Stimulated activated CD4-positive, alpha-beta T cell treated with anti-CD3 and anti-CD28 coated beads, Interleukin-2, amount 100 ng/mL, for 4 hours (primary cell): Measurements from ENCODE around the gene NEUROG2.

Experiments used
- DNase-seq: peaks from one replicate; pipeline ENCODE4 v3.0.0-alpha.2; 2020; ENCODE audit warnings: low read depth

NEUROG2 gene

DNA sequence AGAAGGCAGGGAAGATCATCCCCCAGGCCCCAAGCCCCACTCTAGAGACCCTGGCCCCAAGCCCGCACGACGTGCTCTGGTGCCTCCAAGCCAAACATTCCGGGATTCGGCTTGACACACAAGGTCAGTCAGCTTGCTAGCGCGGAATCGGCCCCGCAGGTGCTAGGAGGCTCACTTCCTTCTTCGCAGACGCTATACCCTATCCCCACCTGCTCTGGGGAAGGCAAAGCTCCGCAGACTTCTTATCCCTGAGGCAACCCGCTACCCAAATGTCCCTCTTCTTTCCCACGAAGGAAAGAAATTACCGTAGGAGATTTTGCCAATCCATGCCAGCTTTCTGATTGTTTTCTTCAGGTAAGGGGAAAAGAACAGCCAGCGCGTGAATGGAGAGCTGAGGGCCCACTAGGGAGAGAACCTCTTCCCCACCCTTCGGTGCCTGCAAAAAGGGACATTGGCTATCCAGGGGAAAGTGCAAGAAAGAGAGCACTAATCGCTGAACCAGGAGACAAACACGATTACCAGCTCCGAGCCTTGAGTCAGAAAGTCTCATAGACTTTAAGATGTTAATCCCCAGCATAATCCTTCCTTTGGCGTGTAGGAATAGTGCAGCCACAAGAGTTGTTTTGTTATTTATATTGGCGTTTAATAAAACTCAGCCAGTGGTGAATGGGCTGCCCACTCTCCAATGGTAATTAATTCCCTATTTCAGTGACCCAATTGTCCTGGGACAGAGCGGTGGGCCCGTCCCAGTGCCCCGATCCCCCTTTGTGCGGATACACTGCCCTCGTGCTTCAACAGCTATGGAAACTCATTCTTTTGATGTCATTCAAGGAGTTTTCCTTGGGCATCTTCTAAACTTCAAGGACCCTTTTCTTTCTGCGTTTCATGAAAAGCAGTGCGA is 5.4 kb upstream of the NEUROG2 start:
- DNase-seq, result no peak

DNA sequence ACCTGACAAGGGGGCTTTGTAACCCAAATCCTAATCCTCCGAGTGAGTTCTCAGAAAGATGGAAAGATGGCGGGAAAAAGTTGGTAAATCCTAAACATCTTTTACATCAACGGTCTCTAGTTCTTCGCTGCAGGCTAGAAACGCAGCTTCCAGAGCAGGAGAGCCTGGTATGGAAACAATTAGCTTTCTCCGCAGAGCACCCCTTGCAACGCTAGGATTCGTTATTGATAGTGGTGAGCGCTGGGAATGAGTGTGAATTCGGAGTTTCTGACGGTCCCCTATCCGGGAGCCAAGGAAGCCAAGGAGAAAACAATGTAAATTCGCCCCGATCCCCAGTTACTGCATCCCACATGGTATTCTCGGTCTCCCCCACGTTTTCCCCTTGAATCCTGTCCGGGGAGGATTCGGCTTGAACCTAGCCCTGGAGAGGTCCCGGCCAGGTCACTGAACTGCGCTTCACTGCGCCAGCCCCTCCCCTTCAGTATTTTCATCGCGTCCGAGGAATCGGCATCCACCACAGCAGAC is 4.7 kb upstream of the NEUROG2 start:
- DNase-seq, result no peak

DNA sequence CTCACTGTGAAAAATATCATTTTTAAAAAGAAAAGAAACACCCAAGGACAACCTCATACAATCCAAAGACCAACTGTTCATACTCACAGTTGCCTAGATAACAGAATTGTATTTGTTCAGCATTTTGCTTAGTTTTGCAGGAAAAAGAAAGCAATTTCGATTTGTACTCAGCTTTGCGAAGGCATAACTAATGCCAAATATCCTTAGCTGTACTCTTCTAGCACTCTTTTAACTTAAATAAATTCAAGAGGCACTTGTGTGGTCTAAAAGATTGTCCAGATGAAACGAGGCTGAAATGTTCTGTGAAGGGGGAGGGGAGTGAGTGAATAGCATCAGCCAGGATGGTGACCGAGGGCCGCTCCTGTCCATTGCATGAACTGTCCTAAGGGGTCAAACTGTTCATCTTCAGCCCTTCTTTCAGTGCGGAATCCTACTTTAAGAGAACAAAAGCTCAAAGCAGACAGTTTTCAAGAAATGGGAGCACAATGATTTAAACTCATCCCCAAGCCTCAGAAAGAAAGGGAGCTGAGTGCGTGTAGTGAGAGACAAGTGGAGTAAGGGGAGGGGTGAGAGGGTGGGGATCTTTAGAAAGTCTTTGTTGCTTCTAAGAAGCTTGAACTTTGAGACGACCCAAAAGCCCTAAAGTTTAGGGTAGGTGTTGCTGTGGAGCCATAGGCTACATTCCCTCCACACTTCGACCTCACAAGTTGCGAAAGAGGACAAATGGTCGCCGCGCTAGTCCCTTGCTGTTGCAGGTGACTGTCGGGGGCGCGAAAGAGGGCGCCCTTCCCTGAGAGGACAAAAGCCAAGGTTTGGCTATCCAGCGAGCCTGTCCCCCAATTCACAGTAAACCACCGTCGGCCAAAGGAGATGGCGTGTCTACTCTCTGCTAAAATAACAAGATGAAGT is 4.0 kb upstream of the NEUROG2 start:
- no peak for DNase-seq

DNA sequence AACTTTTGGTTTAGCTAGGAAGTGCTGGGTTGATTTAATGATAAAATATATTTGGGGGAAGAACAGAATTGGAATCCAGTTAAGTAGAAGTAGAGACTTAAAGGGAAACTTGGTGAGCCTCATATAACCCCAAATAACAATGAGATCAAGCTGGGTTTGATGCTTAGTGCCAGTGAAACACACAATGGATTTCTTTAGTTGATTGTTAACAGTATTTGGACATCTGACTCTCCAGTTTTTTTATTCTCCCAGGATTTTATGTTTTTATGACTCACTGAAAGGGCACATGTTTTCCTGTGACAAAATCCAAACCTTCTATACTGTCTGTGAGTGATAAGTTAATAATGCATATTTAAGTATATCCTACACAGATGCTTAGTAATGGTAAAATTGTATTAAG is 2.7 kb upstream of the NEUROG2 start:
- no peak for DNase-seq

DNA sequence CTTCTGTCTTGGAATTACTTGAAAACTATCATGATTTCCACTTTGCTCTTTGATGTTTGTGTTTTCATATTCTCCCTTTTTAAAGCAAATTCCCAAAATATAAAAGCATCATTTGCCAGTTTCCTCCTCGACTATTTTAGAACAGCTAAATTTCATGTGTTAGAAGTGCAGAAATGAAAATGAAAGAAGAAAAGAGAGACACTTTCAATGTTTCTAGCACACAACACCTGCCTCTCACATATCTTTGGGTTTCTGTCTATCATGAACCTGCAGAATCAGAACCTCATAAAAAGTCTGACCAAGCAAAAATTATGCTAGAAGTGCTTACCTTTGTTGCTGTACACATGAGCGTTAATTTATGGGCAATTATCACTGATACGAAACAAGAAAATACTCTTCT is 1.9 kb upstream of the NEUROG2 start:
- DNase-seq, result no peak

DNA sequence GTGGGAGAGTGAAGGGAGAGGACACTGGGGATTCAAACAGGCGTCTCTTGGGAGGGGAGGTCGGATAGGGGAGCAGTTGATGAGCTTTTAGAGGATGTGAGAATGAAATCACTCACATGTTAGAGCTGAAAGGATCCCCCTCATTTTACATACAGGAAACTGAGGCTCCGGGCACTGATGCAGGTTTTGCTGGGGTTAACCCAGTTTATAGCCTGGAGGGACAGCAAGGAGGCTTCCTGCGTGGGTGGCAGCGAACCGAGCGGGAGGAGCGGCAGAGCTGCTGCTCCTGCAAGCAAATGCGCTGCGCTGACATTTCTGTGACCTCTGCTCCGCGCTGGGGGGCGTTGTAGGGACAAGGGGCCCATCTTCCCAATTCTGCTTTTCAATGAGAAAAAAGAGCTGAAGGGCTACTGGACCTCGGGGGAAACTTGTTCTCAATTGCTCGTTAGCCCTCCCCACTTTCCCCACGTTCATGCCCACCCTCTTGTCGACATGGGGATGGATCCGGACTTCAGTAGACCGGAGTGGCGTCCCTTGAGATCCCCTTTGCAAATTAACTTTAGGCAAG is 1.2 kb upstream of the NEUROG2 start:
- DNase-seq, result no peak

DNA sequence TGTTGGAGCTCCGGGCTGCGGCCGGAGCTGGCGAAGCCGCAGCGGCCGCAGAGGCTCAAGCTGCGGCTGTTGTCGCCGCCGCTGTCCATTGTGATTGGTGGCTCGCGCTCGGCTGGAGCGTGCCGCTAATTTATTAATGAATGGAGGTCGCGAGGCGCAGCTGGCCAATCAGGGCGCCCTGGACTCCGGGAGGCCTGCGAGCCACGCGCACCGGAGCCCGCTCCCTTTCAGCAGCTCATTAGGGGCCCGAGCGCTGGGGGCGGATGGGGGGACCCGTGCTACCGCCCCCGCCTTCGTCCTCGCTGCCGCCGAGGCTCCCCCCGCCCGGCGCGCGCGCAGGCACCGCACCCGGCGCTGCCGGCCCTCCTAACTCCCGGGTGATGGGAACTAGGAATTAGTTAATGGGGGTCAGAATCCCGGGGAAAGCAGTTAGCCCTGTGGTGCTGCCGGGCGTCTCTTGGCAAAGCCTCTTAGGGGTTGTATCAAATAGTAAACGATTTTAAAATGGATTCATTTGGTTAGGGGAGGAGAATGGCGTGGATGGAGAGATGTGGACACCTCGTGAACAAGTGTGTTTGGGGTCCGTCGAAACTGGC is 589 bp upstream of the NEUROG2 start:
- no peak for DNase-seq

DNA sequence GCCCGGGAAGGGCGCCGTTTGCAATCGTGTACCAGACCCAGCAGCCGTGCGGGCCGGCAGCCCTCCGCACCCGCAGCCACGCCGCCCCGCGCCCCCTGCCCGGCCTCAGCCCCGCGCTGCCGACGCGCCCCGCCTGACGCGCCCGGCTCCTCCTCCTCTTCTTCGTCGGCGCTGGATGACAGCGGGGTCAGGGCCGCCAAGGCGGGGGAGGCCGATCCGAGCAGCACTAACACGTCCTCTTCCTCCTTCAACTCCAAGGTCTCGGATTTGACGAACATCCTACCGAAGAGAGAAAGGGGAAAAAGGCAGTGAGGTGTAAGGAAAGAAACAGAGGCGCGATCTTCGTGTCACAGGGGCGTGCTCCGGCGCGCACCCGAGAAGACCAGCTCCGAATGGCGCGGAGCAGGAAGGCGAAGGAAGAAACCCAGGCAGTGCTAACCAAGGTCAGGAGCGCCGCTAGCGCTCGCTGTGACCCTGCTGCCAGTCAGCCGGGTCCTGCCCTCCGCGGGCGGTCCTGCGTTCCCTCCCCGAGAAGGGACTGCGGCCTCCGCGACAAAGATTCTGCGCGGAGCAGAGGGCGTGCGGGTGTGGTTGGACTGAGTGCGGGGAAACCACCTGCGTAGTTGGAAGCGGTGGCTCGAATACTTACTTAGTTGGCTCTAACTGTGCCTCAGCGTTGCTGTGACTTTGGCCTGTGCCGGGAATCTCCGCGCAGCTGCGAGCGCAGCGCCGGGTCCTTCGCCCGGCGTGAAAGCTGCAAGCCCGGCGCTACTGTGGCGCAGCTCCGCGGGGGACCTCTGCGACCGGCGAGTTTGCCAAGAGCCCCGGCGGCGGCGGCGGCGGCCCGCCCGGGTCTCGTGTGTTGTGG is 548 bp downstream of the NEUROG2 start:
- DNase-seq, result no peak

DNA sequence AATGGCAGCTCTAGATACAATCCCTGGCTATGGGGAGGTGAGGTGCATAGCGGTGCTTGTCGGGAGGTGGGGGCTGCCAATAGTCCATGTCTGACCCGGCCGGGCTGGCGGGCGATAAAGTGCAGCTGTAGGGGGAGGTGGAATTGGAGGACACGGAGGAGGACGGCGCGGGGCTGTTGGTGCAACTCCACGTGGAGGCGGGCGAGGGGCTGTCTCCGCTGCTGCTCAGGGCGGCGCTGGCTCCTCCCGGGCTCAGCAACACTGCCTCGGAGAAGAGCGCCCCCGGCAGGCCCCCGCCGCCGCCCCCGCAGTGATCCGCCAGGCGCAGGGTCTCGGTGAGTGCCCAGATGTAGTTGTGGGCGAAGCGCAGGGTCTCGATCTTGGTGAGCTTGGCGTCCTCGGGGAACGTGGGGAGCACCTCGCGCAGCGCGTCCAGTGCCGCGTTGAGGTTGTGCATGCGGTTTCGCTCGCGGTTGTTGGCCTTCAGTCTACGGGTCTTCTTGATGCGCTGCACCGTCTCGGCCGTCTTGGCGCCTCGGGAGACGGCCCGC is 1.3 kb downstream of the NEUROG2 start:
- no peak for DNase-seq

DNA sequence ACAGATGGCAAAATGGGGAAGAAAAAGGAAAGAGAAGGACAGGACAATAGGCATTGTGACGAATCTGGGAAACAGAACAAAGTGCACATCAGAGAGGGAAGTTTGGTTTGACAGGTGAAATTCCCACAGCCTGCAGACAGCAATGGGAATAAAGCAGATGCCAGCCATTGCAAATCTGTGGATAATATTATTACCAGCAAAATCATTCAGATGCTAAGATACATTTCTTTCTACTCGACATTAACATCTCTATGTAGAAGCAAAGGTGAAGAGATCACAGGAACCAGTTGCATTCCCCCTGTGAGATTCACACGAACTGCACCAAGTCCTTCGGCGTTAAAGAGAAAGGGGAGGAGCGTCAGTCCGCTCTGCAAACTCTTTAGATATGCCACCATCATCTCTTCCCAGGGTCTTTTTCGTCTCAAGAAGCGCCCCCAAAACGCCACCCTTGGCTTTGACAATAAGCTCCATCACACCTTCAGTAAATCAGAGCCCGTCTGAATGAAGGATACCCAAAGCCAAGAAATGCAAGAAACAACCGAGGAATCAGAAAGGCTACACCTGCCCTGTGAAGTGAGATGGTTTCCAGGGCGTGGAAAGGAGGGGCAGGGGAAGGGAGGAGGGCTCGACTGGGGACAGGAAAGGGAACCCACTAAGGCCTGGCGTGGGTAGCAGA is 1.9 kb downstream of the NEUROG2 start:
- no peak for DNase-seq

DNA sequence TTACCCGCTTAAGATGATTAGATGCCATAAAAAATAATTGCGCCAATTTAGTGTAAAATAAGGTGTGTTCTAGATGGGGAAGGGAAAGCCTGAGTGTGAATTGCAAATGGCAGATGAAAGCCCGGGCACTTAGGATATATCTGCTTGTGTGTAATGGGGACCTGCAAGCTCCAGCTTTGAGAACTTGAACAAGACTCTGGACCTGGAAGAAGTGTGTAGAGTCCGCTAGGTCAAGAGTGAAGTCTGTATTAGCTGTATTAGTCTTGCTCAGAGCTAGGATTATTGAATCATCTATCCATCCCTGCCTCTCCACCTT is 4.2 kb downstream of the NEUROG2 start:
- no peak for DNase-seq

DNA sequence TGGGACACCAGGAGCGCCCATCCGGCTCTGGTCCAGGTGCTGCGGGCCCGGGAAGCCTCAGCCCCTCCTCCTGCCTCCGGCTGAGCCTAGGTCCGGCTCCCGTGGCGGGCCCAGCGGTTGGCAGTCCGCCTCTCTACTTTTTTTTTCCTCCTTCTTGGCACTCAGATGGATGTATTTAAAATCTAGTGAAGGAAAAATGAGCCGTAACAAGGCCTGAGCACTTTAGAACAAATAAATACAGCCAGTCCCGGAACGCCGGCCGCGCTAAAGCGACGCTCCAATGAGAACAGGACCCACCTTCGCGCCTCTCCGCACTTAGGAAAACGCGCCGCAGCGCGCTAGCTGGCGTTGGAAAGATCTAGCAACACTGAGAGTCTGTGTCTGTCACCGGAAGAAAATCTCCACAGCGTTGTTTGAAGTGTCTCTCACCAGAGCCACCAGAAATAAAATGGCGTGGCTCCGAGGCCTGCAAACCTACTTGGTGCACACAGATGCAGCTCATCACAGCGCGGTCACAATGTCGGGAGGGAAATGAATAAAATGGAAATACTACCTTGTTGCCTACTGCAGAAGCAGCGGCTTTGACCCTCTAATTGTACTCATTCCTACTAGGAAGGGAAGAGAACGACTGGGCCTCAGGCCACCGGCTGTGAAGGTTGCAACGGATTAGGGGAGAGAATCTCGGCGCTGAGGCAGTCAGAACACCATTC is 4.7 kb downstream of the NEUROG2 start:
- DNase-seq, result no peak

DNA sequence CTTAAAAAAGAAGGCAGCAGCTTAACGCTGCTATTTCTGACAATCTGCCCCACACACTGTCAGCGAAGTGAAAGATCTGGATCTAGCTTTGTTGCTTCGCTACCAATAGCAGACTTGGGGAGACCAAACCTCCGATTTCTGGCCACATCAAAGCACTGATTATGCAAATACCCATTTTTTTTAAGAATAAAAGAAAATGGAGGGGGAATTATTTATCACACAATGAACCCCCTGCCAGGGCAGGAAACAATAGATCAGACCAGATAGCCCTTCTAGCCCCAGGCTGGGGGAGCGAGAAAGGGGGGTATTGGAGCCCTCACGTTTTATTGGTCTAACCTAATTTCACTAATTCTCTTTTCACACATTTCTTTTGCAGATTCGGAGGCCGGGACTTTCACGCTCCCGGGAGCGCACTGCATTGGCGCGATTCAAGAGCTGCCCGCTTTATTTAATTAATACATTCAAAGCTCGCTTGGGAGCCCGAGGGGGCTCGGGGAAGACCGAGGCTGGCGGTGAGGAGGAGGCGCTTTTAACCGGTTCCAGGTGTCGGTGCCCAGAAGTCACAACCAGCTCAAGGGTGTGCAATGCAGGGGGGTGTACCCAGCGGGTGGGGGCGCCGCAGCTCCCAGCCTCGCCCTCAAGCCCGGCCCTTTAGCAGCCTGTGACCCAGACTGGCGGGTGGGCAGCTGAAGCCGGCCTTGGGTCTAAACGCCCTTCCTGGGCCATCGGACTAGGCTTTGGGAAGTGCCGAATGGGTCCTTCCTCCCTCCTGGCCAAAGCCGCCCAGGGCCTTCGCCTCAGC is 5.5 kb downstream of the NEUROG2 start:
- DNase-seq, result no peak

DNA sequence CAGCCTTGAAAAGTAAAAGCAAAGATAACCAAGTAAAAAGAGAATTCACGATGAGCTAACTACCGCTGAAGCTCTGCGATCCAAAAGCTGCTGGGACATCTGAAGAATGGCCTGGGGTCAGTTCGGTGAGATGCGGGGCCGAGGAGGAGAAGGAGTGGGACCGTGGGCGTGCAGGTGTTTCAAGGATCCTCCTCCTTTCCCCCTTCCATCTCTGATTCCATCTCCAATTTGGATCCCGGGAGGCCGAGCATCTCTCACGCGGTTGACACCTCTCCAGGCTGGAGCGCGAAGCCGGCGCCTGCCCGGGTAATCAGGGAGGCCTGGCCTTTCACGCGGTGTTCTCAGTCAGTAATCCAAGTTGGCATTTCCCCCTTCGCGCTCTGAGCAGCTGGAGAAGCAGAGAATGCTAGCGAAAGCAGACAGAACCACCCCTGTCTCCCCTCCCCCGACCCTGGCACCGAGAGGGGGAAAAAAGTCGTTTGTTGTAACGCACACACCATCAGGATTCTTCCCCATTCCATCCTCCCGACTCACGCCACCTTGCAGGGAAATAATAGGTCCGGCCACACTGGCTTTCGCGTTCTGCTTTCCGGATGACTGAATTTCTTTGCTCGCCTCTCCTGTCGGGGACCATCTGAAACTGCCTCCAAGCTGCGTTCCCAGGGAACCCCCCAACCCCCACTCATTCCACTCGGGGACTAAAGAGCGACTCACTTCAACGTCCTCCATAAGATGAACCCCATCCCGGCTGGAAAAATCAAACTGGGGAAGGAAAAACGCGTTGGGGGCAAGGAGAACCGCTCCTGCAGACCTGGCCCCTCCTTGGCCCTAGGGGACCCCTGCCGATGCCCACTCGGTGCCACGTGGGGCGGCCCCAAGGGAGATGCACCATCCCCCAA is 6.5 kb downstream of the NEUROG2 start:
- DNase-seq, result no peak

DNA sequence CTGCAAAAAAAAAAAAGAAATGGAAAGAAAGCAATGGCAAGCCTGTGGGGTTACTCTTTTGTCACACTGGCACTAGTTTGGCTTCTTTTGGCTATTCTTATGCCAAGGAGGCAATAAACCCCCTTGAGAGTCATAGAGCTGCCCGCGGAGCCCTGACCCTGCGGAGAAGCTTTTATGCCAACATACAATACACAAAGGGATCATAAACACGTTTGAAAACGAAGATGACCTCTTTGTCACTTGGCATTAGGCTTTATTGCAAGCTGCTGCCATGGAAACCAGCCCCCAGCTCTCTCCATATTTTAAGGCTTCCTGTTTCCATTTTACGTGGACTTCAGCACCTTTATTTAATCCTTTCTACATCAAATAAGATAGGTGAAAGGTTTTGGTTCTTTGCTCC is 7.6 kb downstream of the NEUROG2 start:
- no peak for DNase-seq

DNA sequence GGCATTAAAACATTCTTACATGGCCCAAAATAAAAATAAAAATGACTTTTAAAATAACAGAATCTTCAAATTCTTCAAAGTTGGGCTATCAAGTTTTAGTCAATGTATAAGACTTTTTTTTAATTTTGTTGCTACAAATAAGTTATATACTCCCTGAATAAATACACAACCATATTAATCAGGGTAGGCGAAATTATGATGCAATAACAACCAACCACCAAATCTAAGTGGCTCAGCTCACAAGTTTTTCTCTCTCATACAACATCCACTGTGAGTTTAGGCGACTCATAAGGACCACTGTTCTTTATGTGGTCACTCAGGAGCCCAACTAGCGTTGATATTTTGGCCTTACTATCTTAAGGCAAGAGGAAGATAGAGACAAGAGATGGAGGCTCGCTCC is 11.2 kb downstream of the NEUROG2 start:
- DNase-seq, result no peak

DNA sequence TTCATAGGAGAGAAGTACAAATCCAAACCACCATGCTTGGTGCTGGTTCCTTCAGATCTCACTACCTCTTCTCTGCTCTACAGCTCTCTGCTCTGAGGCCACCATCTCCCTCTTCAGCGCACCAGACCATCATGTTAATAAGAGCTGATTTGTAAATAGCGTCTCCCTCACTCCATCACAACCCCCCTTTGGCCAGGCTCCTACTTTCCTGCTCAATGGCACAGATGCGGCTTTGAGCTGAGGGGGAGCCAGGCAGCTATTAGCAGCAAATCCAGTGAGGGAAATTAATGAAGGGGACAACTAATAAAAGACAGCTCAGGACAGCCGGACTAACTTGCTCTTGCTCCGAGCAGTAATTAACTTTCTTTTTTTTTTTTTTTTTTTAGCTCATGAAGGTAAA is 13.1 kb downstream of the NEUROG2 start:
- DNase-seq, result no peak

DNA sequence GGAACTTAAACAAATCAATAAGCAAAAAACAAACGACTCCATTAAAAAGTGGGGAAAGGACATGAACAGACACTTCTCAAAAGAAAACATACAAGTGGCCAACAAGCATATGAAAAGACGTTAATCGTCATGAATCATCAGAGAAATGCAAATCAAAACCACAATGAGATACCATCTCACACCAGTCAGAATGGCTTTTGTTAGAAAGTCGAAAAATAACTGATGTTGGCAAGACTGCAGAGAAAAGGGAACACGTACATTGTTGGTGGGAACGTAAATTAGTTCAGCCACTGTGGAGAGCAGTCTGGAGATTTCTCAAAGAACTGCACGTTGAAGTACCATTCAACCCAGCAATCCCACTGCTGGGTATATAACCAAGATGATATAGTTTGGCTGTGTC is 23.7 kb downstream of the NEUROG2 start:
- DNase-seq, result no peak
